Measurements from ENCODE around the gene PLEKHG4B.

GRCh38 chr5:107526-107925 is 15.6 kb downstream of the PLEKHG4B start:
- TF ChIP-seq CTCF (IDR thresholded peaks at IDR 0.05; ENCODE audit: low read length) (no peak), EZH2 (optimal IDR thresholded peaks at IDR 0.05; ENCODE audit: low read depth, low read length) (no peak)

Data from MM.1S (cell line).